Liver (tissue), 3 donors: ENCODE measurements around the gene CCR2.

Source experiments
- EGR1 ChIP-seq, 2 donors: IDR thresholded peaks; 2 replicates each; pipeline ENCODE4 v1.6.1; 2016 to 2018; ENCODE audit warnings: antibody characterized with exemption in 2 of 2, low read depth in 2 of 2
- FOXA1 ChIP-seq: IDR thresholded peaks from 2 replicates; pipeline ENCODE4 v1.6.1; 2016; ENCODE audit warnings: antibody characterized with exemption
- GABPA ChIP-seq, 2 donors: IDR thresholded peaks in 1 of 2; conservative IDR thresholded peaks in 1 of 2; 2 replicates each; pipeline ENCODE4 v1.6.1; 2016; ENCODE audit warnings: antibody characterized with exemption in 2 of 2, mild to moderate bottlenecking in 1 of 2, moderate library complexity in 1 of 2
- JUND ChIP-seq, 2 donors: IDR thresholded peaks; 2 replicates each; pipeline ENCODE4 v1.6.1; 2016; ENCODE audit warnings: antibody characterized with exemption in 2 of 2
- RAD21 ChIP-seq, 2 donors: IDR thresholded peaks; 2 replicates each; pipeline ENCODE4 v1.6.1; 2016; ENCODE audit warnings: antibody characterized with exemption in 2 of 2, mild to moderate bottlenecking in 2 of 2
- RXRA ChIP-seq, 2 donors: IDR thresholded peaks; 2 replicates each; pipeline ENCODE4 v1.6.1; 2017 to 2018; ENCODE audit warnings: antibody characterized with exemption in 2 of 2, mild to moderate bottlenecking in 1 of 2
- SP1 ChIP-seq: IDR thresholded peaks from 2 replicates; pipeline ENCODE4 v1.6.1; 2018; ENCODE audit warnings: antibody characterized with exemption, mild to moderate bottlenecking
- TF ChIP-seq, protein P1 (sequence below): IDR thresholded peaks from 2 replicates; pipeline ENCODE4 v1.6.1; 2016; ENCODE audit warnings: antibody characterized with exemption
- TF ChIP-seq, protein P2 (sequence below): fragments of 150-350 bp; IDR thresholded peaks from 2 replicates; pipeline ENCODE4 v1.5.1; 2017; ENCODE audit warnings: improper control_type of control experiment, low read depth, low read length; ENCODE audit not compliant: missing input control
- TF ChIP-seq, protein P3 (sequence below): IDR thresholded peaks from 2 replicates; pipeline ENCODE4 v1.6.1; 2016; ENCODE audit warnings: antibody characterized with exemption
- TF ChIP-seq, protein P4 (sequence below): IDR thresholded peaks from 2 replicates; pipeline ENCODE4 v1.6.1; 2016; ENCODE audit warnings: antibody characterized with exemption
- TF ChIP-seq, protein P5 (sequence below): IDR thresholded peaks from 2 replicates; pipeline ENCODE4 v1.6.1; 2016; ENCODE audit warnings: antibody characterized with exemption, mild to moderate bottlenecking
- donor health status: healthy.
- donor health status: healthy.

DNA sequence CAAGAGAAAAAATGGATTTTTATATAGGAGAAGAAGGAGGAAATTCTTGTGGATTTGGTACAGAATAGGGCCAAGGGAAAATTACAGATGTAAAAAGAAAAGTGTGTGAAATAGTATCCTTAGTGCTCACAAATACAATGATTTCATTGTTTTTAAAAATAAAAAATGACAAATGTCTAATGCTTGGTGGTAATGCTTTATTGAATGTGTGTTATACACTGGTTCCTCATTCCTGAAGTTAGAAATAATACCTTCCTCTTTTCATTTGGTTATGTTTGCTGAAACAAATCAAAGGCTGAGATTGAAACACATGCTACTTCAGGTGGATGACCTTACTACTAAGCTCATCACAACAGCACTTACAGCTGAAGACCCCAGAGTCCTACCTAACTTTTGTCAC, 37.7 kb upstream of the CCR2 start:
- TF ChIP-seq, protein P1, sequence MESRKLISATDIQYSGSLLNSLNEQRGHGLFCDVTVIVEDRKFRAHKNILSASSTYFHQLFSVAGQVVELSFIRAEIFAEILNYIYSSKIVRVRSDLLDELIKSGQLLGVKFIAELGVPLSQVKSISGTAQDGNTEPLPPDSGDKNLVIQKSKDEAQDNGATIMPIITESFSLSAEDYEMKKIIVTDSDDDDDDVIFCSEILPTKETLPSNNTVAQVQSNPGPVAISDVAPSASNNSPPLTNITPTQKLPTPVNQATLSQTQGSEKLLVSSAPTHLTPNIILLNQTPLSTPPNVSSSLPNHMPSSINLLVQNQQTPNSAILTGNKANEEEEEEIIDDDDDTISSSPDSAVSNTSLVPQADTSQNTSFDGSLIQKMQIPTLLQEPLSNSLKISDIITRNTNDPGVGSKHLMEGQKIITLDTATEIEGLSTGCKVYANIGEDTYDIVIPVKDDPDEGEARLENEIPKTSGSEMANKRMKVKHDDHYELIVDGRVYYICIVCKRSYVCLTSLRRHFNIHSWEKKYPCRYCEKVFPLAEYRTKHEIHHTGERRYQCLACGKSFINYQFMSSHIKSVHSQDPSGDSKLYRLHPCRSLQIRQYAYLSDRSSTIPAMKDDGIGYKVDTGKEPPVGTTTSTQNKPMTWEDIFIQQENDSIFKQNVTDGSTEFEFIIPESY = no peak
- TF ChIP-seq, protein P2, sequence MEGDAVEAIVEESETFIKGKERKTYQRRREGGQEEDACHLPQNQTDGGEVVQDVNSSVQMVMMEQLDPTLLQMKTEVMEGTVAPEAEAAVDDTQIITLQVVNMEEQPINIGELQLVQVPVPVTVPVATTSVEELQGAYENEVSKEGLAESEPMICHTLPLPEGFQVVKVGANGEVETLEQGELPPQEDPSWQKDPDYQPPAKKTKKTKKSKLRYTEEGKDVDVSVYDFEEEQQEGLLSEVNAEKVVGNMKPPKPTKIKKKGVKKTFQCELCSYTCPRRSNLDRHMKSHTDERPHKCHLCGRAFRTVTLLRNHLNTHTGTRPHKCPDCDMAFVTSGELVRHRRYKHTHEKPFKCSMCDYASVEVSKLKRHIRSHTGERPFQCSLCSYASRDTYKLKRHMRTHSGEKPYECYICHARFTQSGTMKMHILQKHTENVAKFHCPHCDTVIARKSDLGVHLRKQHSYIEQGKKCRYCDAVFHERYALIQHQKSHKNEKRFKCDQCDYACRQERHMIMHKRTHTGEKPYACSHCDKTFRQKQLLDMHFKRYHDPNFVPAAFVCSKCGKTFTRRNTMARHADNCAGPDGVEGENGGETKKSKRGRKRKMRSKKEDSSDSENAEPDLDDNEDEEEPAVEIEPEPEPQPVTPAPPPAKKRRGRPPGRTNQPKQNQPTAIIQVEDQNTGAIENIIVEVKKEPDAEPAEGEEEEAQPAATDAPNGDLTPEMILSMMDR = no peak
- no peak for TF ChIP-seq JUND (IDR thresholded peaks at IDR 0.05)
- TF ChIP-seq EGR1 (IDR thresholded peaks at IDR 0.05; ENCODE audit: low read depth in 2 of 2) = no peak
- TF ChIP-seq GABPA (IDR thresholded peaks at IDR 0.05 in 1 of 2, conservative IDR thresholded peaks at IDR 0.05 in 1 of 2) = no peak
- TF ChIP-seq, protein P3, sequence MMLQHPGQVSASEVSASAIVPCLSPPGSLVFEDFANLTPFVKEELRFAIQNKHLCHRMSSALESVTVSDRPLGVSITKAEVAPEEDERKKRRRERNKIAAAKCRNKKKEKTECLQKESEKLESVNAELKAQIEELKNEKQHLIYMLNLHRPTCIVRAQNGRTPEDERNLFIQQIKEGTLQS = no peak
- no peak for TF ChIP-seq RAD21 (IDR thresholded peaks at IDR 0.05)
- TF ChIP-seq, protein P4, sequence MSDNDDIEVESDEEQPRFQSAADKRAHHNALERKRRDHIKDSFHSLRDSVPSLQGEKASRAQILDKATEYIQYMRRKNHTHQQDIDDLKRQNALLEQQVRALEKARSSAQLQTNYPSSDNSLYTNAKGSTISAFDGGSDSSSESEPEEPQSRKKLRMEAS = no peak
- TF ChIP-seq, protein P5, sequence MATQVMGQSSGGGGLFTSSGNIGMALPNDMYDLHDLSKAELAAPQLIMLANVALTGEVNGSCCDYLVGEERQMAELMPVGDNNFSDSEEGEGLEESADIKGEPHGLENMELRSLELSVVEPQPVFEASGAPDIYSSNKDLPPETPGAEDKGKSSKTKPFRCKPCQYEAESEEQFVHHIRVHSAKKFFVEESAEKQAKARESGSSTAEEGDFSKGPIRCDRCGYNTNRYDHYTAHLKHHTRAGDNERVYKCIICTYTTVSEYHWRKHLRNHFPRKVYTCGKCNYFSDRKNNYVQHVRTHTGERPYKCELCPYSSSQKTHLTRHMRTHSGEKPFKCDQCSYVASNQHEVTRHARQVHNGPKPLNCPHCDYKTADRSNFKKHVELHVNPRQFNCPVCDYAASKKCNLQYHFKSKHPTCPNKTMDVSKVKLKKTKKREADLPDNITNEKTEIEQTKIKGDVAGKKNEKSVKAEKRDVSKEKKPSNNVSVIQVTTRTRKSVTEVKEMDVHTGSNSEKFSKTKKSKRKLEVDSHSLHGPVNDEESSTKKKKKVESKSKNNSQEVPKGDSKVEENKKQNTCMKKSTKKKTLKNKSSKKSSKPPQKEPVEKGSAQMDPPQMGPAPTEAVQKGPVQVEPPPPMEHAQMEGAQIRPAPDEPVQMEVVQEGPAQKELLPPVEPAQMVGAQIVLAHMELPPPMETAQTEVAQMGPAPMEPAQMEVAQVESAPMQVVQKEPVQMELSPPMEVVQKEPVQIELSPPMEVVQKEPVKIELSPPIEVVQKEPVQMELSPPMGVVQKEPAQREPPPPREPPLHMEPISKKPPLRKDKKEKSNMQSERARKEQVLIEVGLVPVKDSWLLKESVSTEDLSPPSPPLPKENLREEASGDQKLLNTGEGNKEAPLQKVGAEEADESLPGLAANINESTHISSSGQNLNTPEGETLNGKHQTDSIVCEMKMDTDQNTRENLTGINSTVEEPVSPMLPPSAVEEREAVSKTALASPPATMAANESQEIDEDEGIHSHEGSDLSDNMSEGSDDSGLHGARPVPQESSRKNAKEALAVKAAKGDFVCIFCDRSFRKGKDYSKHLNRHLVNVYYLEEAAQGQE = no peak
- no peak for TF ChIP-seq FOXA1
- TF ChIP-seq RXRA (IDR thresholded peaks at IDR 0.05) = no peak
- no peak for TF ChIP-seq SP1
